Tibial nerve (tissue), 4 donors: Measurements from ENCODE around the gene ZFR. TPM values are rescaled to one million over a fixed set of nuclear protein-coding genes. Genes with fewer than 3 reads are reported as not detected.

Experiments used
- DNase-seq, 2 donors: peaks; one replicate each; pipeline ENCODE4 v3.0.0-alpha.2; 2019; ENCODE audit warnings: low spot score in 2 of 2
- H3K27ac ChIP-seq, 4 donors: fragments of 200-600 bp; sonication (generic) in 3 of 4; one replicate each; pipeline ENCODE4 v1.5.1; 2017 to 2019; ENCODE audit warnings: mild to moderate bottlenecking in 1 of 4
- H3K27me3 ChIP-seq, 2 donors: fragments of 200-600 bp; sonication (generic) in 1 of 2; one replicate each; pipeline versions ENCODE4 v1.5.1 to v1.6.0; 2017 to 2019
- H3K36me3 ChIP-seq, 3 donors: fragments of 200-600 bp; sonication (generic); one replicate each; pipeline ENCODE4 v1.5.1; 2018 to 2019
- H3K4me1 ChIP-seq, 4 donors: fragments of 200-600 bp; sonication (generic) in 3 of 4; one replicate each; pipeline ENCODE4 v1.5.1; 2017 to 2019
- H3K4me3 ChIP-seq, 4 donors: fragments of 200-600 bp; sonication (generic) in 3 of 4; one replicate each; pipeline ENCODE4 v1.5.1; 2017 to 2019; ENCODE audit warnings: mild to moderate bottlenecking in 1 of 4, moderate library complexity in 1 of 4
- H3K9me3 ChIP-seq, 4 donors: fragments of 200-600 bp; sonication (generic) in 3 of 4; one replicate each; pipeline ENCODE4 v1.5.1; 2017 to 2019
- EP300 ChIP-seq, 2 donors: sonication (generic); formaldehyde crosslinking; IDR thresholded peaks; one replicate each; pipeline ENCODE4 v1.6.1; 2017; ENCODE audit warnings: antibody characterized with exemption in 2 of 2, mild to moderate bottlenecking in 1 of 2
- POLR2A ChIP-seq, 2 donors: fragments of 450-650 bp; IDR thresholded peaks; one replicate each; pipeline ENCODE4 v1.6.1; 2017; ENCODE audit warnings: antibody characterized with exemption in 2 of 2, mild to moderate bottlenecking in 2 of 2, moderate library complexity in 2 of 2
- WGBS, 2 donors: methylation state at CpG; one replicate each; pipeline ENCODE4 v1.1.5; 2018; 5-methylcytosine and 5-hydroxymethylcytosine counted together
- total RNA-seq, 4 donors: library from RNA; depleted of rRNA; stranded (reverse); fragments of >200 nt; gene quantifications; one replicate each; pipeline ENCODE4 v1.1.0, GENCODE V29; 2016
- TF ChIP-seq, protein P1 (sequence below), 5 experiments: fragments of 200-600 bp in 3 of 5; fragments of 450-650 bp in 2 of 5; sonication (generic) in 3 of 5; IDR thresholded peaks; one replicate each; pipeline ENCODE4 v1.5.1; 2016 to 2019; ENCODE audit warnings: antibody characterized with exemption in 5 of 5, mild to moderate bottlenecking in 3 of 5, moderate library complexity in 2 of 5

The ZFR gene
- total RNA-seq, 4 donors from 2014 or later = 63.9 to 83.5 (median 73.8) TPM

DNA sequence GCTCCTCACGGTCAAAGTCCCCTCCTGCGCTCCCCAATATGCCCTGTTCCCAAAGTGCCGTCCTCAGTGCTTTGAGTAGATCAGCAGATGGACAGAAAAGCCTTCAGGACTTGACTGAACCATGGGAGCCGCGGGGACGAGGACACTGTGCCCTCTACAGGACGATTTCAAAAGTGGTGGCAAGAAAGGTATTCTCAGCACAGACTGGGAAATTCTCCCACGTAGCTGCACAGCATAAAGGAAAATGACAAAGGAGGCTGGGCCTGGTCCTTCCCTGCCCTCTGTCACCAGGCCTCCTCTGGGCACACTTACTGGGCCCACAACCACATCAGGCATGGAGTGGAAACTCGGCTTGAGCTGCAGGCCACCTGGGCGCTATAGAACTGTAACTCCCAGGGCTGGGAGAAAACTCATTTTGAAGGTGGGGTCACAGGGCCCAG is 115.1 kb downstream of the ZFR start:
- DNase-seq = peak in 1 of 2 donors; percentile 68
- H3K9me3 ChIP-seq = no peaks in the 10 kb centered on the region
- TF ChIP-seq, protein P1, sequence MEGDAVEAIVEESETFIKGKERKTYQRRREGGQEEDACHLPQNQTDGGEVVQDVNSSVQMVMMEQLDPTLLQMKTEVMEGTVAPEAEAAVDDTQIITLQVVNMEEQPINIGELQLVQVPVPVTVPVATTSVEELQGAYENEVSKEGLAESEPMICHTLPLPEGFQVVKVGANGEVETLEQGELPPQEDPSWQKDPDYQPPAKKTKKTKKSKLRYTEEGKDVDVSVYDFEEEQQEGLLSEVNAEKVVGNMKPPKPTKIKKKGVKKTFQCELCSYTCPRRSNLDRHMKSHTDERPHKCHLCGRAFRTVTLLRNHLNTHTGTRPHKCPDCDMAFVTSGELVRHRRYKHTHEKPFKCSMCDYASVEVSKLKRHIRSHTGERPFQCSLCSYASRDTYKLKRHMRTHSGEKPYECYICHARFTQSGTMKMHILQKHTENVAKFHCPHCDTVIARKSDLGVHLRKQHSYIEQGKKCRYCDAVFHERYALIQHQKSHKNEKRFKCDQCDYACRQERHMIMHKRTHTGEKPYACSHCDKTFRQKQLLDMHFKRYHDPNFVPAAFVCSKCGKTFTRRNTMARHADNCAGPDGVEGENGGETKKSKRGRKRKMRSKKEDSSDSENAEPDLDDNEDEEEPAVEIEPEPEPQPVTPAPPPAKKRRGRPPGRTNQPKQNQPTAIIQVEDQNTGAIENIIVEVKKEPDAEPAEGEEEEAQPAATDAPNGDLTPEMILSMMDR (IDR thresholded peaks at IDR 0.05) = peak; percentile 49 to 72 (median 64)
- no peak for TF ChIP-seq POLR2A (IDR thresholded peaks at IDR 0.05)
- H3K27me3 ChIP-seq = no peaks in the 10 kb centered on the region
- no peak overlapping the region for H3K27ac ChIP-seq
- H3K4me1 ChIP-seq = peaks cover 0 to 11% (median 0%) of the 10 kb centered on the region in 4 donors
- H3K36me3 ChIP-seq = no peaks in the 10 kb centered on the region
- WGBS, 2 donors = 41 to 46% methylated on average over 10 of the region's 10 CpGs
- no peak overlapping the region for H3K4me3 ChIP-seq

DNA sequence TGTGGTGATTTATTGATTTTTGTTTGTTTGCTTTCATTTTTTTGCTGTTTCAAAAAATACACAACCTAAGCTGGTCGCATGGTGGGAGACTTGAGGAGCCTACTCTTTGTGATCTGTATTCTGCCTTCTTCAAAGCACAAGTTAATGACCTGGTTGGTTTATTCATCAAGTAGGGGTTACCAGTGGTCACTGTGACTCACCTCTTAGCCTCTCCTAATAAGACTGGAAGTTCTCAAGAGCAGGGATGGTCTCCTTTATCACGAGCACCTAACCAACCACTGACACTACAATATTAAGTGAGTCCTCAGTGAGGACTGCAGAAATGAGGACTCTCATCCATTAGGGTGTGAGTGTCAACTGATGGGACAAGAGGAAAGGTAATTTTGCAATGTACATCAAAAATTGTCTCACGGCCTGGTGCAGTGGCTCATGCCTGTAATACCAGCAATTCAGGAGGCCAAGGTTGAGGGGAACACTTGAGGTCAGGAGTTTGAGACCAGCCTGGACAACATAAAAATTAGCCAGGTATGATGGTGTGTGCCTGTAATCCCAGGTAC is 118.2 kb downstream of the ZFR start:
- Histone ChIP-seq H3K36me3 (no peaks in the 10 kb centered on the region), H3K27me3 (no peaks in the 10 kb centered on the region), H3K4me1 (peaks cover 0 to 11% (median 0%) of the 10 kb centered on the region in 4 donors), H3K27ac (no peak overlapping the region), H3K9me3 (peaks cover 0 to 7% (median 4%) of the 10 kb centered on the region in 4 donors), H3K4me3 (no peak overlapping the region)
- TF ChIP-seq POLR2A (IDR thresholded peaks at IDR 0.05) (no peak), EP300 (IDR thresholded peaks at IDR 0.05) (no peak)
- TF ChIP-seq, protein P1 (IDR thresholded peaks at IDR 0.05) = no peak
- no peak for DNase-seq
- WGBS, 2 donors = 71 to 86% methylated on average over 3 of the region's 3 CpGs

DNA sequence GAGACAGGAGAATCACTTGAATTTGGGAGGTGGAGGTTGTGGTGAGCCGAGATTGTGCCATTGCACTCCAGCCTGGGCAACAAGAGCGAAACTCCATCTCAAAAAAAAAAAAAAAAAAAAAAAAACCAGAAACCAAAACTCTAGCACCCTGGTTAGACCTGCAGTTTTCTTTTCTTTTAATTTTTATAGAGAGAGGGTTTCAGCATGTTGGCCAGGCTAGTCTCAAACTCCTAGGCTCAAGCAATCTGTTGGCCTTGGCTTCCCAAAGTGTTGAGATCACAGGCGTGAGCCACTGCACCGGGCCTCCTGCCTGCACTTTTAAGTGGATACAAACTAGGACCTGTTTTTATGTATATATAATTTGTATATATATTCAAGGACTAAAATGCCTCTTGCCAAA is 118.9 kb downstream of the ZFR start:
- Histone ChIP-seq H3K9me3 (peaks cover 0 to 8% (median 4%) of the 10 kb centered on the region in 4 donors), H3K36me3 (no peaks in the 10 kb centered on the region), H3K4me1 (peaks cover 0 to 11% (median 0%) of the 10 kb centered on the region in 4 donors), H3K27me3 (no peaks in the 10 kb centered on the region), H3K4me3 (no peak overlapping the region), H3K27ac (no peak overlapping the region)
- TF ChIP-seq EP300 (IDR thresholded peaks at IDR 0.05) (no peak), POLR2A (IDR thresholded peaks at IDR 0.05) (no peak)
- TF ChIP-seq, protein P1 (IDR thresholded peaks at IDR 0.05) = no peak
- no peak for DNase-seq
- 90 to 94% methylated on average over 4 of the region's 4 CpGs for WGBS, 2 donors

DNA sequence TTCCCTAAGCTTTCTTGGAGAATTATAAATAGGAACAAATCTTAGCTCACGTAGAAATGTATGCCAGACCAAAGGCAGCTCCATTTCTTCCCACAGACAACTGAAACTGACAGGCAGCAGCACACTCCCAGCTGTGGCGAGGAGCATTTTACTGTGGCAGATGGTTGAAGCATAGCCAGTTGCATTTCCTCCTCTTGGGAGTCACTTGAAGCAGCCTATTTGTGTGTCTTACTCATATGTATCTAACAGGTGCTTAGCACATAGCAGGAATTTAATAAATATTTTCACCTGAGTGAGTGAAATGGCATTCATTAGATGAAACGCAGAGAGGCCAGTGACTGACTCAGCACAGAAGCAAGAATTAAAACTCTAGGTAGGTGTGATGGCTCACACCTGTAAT is 119.5 kb downstream of the ZFR start:
- Histone ChIP-seq H3K9me3 (peaks cover 0 to 8% (median 4%) of the 10 kb centered on the region in 4 donors), H3K36me3 (no peaks in the 10 kb centered on the region), H3K27me3 (no peaks in the 10 kb centered on the region), H3K4me1 (peaks cover 0 to 11% (median 0%) of the 10 kb centered on the region in 4 donors), H3K27ac (no peak overlapping the region), H3K4me3 (no peak overlapping the region)
- 50 to 52% methylated on average over 3 of the region's 3 CpGs for WGBS, 2 donors
- DNase-seq = no peak
- no peak for TF ChIP-seq EP300 (IDR thresholded peaks at IDR 0.05)
- TF ChIP-seq, protein P1 (IDR thresholded peaks at IDR 0.05) = no peak
- no peak for TF ChIP-seq POLR2A (IDR thresholded peaks at IDR 0.05)

DNA sequence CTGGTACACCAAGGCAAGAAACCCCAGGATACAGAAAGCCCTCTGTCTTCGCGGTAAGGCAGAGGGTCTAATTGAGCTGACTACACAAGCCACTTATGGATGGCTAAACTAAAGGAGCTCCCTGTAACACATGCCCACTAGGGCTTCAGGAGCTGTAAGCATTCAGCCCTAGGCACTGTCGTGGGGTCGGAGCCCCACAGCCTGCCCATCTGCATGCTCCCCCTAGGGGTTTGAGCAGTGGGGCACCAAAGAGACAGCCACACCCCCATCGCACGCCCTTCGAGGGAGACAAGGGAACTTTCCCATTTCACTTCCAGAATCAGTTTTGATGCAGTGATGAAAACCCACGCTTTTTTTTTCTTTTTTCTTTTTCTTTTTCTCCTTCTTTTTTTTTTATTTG is 120.8 kb downstream of the ZFR start:
- no peak overlapping the region for H3K27ac ChIP-seq
- no peak overlapping the region for H3K4me3 ChIP-seq
- no peaks in the 10 kb centered on the region for H3K4me1 ChIP-seq
- TF ChIP-seq, protein P1 (IDR thresholded peaks at IDR 0.05) = no peak
- TF ChIP-seq EP300 (IDR thresholded peaks at IDR 0.05) = no peak
- TF ChIP-seq POLR2A (IDR thresholded peaks at IDR 0.05) = no peak
- no peak for DNase-seq
- no peaks in the 10 kb centered on the region for H3K36me3 ChIP-seq
- WGBS, 2 donors = 70 to 81% methylated on average over 8 of the region's 8 CpGs
- peaks cover 0 to 8% (median 4%) of the 10 kb centered on the region in 4 donors for H3K9me3 ChIP-seq
- H3K27me3 ChIP-seq = no peaks in the 10 kb centered on the region
